GM19372 (cell line): ENCODE measurements around the gene SCYGR1.
A peak's percentile ranks its signal among the peaks of the same experiment; 100 is the strongest.
"Not testable (repeated sequence)": the region's sequence is repeated elsewhere in the genome, so short reads cannot be mapped to it uniquely, and the experiment has no call there.

ENCODE experiments used
- ATAC-seq: cut with Tn5 transposase; IDR thresholded peaks from one replicate; pipeline ENCODE4 v1.9.1; 2021; ENCODE audit warnings: mild to moderate bottlenecking, low read depth, moderate library complexity; ENCODE audit not compliant: unreplicated experiment

Gene SCYGR1, protein sequence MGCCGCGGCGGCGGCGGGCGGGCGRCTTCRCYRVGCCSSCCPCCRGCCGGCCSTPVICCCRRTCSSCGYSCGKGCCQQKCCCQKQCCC

GRCh38 chr2:227387583-227387982 is at the start of gene SCYGR1:
SCYGR1 (minus strand) TSS chr2:227387949; CDS start chr2:227387949, 0 bp downstream.
- ATAC-seq = not testable (repeated sequence)

- no peak for ATAC-seq
Observed at GRCh38 chr2:227436436-227437174, 48.9 kb upstream of the SCYGR1 start.

DNA sequence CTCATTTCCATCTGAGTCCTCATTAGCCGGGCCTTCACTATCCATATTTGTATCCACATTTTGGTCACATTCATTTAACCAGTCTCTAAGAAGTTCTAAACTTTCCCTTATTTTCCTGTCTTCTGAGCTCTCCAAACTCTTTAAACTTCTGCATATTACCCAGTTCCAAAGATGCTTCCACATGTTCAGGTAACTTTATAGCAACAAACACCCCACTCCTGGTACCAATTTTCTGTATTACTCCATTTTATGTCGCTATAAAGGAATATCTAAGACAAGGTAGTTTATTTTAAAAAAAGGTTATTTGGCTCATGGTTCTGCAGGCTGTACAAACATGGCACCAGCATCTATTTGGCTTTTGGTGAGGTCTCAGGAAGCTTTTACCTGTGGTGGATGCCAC is 45.4 kb upstream of the SCYGR1 start:
- ATAC-seq = no peak

GRCh38 chr2:227430639-227431038 is 42.9 kb upstream of the SCYGR1 start:
- ATAC-seq = no peak

GRCh38 chr2:227428731-227429285 is 41.1 kb upstream of the SCYGR1 start:
- no peak for ATAC-seq

- ATAC-seq = no peak
Observed at GRCh38 chr2:227423656-227424499, 36.1 kb upstream of the SCYGR1 start.

GRCh38 chr2:227420087-227421052 is 32.6 kb upstream of the SCYGR1 start:
- ATAC-seq = no peak

DNA sequence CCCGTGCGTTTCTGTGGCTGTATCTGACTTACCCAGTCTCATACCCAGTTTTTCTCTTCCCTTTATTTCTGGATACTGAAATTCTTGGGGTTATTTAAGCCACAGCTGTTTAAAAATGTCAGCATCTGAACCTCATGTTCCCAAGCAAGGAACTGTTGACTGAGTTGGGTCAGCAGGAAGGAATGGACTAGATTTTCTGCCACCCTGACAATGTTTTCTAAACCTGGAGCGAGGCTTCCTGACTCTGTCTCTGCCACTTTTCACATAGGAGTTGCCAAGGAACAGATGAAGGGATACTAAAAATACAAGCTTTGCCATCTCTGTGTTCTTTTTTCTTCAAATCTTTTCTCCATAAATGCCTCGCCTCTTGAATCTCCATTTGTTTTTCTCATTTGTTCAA is 29.0 kb upstream of the SCYGR1 start:
- ATAC-seq = no peak

DNA sequence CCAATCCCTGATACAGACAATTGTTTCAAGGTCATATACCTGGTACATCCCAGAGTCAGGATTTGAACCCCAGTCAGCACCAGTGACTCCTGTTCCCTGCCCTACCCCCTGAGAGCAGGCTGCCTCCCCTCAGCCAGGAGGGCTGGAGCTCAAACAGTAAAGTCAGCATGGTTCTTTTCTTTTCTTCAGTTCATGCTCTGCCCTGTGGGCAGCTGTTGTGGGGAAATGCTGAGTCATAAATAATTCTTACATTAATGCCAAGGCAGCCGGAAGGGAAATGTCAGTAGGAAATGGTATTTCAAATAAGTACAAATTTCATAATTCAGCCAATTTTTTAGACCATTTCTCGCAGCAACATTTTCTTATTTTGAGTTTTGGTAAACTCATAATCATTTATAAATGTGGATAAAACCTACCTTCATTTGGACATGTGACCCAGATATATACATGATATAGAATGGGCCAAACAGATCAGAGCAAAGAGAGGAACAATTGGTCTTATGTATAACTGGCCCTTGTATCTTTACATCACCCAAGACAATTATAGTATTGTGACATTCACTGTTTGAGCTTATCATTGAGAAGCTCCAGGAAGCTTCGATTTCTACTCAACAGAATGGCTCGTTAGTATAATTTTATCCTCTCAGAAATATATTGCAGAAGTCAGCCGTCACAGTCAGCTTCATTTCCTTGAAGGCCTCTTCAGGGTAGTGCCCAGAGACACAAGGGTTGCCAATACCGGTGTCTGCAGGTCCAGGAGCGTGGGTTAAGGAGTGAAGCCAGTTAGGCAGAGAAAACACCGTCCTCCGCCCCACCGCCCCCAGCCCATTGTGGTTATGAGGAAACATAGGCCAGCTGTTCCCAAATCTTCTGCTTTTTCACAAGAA is 28.0 kb upstream of the SCYGR1 start:
- ATAC-seq = no peak

DNA sequence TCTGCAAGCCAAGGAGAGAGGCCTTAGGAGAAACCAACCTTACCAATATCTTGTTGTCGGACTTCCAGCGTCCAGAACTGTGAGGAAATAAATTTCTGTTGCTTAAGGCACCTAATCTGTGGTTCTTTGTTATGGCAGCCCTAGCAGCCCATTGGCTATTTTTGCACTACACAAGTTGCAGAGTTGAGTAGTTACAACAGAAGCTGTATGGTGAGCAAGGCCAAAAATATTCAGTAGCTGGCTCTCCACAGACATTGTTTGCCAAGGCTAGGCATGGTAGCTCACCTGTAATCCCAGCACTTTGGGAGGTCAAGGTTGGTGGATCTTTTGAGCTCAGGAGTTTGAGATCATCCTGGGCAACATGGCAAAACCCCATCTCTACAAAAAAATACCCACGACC is 27.1 kb upstream of the SCYGR1 start:
- no peak for ATAC-seq

- no peak for ATAC-seq
Observed at GRCh38 chr2:227413371-227413770, 25.6 kb upstream of the SCYGR1 start.

- no peak for ATAC-seq
Observed at GRCh38 chr2:227412877-227413276, 25.1 kb upstream of the SCYGR1 start.

DNA sequence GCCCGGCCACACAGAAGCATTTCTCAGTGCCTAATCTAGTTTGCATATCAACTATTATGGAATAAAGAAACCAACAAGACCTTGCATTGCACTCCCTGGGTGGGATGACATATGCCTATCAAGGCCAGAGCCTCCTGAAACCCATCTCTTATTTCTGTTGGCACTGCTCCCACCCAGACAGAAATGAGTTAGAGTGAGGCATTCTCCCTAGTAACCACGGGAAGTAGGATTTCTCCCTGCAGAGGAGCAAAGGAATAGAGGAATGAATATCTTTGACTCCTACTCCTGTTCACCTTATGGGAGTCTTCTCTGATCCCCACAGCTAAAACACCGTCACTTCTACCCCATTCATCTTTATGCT is 24.2 kb upstream of the SCYGR1 start:
- no peak for ATAC-seq

DNA sequence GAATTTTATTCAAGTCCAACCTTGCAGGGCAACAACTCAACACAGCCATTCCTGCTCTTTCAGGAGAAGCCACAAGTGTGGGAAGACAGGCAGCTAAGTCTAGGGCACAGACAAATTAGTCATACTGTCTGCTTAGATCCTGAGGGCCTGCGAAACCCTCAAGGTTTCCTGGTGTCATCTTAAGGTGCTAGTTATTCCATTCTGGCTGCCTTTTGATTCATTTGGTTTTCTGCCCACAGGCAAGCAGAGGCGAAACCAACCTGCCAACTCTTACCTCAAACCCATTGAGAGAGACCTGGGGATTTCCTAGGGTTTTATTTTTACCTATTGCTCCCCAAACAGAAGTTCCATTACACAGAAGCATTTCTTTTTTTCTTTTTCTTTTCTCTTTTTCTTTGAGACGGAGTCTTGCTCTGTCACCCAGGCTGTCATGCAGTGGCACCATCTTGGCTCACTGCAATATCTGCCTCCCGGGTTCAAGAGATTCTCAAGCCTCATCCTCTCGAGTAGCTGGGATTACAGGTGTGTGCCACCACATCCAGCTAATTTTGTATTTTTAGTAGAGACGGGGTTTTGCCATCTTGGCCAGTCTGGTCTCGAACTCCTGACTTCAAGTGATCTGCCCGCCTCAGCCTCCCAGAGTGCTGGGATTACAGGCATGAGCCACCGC is 23.7 kb upstream of the SCYGR1 start:
- peak; percentile 67 for ATAC-seq

- ATAC-seq = no peak
Observed at GRCh38 chr2:227410191-227410590, 22.4 kb upstream of the SCYGR1 start.

GRCh38 chr2:227407591-227408151 is 19.9 kb upstream of the SCYGR1 start:
- no peak for ATAC-seq

DNA sequence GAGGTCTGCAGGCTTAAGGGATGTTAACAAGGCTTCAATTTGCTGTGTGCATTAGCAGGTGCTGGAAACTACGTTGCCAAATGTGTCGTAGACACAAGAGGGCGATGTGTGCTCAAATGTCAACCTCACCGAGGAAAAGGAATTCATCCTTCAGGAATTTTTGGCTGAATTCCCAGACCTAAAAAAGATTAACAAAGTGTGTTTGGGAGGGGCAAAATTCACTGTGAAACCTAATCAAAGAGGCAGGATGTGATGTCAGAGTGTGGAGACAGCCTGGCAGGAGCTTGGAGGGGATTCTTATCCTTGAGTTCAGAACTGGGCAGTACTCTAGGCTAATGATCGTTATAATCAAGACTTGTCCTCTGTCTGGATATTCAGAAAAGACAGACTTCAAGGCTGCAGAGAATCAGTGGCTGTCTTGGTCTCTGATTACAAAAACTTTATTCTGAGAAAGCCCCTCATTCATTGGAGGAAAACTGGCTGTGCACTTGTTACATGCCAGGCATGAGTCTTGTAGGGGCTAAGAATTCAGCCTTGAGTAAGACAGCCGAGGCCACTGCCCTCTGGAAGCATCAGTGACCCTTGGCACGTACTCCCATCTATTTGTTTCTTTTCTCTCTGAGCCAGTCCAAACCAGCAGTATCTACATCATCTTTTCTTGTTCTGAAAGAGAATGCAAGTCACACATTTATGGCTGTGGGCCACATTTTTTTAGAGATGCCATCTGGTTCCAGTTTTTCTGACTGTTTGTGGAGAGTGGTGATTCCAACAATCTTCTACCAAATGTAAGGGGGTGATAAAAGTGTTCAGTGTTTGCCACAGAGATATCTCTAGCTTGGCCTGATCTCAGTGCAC is 18.7 kb upstream of the SCYGR1 start:
- ATAC-seq = no peak
